C4-2B (cell line): Measurements from ENCODE around the gene TENM4.

Experiments used
- H3K27ac ChIP-seq: fragments of 450-650 bp; 2 replicates; pipeline ENCODE4 v1.5.1; 2017
- ZFX ChIP-seq: fragments of 450-650 bp; IDR thresholded peaks from 2 replicates; pipeline ENCODE4 v1.6.1; 2017
- TF ChIP-seq, protein P1 (sequence below): fragments of 450-650 bp; conservative IDR thresholded peaks from 2 replicates; pipeline ENCODE4 v1.5.1; 2017; ENCODE audit warnings: mild to moderate bottlenecking

The TENM4 gene

DNA sequence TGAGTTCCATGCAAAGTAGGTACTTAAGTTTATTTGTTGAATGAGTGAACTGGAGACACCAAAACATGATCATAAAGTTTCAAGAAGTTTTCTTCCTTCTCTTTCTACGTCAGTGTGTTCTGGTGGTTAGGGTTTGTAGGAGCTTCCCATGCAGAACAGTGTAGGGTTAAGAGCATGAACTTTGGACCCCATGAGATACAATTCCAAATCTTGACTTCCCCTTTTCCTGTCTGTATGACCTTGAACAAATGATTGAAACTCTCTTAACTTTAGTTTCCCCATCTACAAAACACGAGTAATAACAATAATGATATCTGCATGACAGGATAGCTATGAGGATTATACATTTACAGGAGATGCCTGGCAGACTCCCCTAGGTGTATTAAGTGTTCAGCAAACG, 41.0 kb upstream of the TENM4 start:
- H3K27ac ChIP-seq, result no peak overlapping the region
- TF ChIP-seq, protein P1, sequence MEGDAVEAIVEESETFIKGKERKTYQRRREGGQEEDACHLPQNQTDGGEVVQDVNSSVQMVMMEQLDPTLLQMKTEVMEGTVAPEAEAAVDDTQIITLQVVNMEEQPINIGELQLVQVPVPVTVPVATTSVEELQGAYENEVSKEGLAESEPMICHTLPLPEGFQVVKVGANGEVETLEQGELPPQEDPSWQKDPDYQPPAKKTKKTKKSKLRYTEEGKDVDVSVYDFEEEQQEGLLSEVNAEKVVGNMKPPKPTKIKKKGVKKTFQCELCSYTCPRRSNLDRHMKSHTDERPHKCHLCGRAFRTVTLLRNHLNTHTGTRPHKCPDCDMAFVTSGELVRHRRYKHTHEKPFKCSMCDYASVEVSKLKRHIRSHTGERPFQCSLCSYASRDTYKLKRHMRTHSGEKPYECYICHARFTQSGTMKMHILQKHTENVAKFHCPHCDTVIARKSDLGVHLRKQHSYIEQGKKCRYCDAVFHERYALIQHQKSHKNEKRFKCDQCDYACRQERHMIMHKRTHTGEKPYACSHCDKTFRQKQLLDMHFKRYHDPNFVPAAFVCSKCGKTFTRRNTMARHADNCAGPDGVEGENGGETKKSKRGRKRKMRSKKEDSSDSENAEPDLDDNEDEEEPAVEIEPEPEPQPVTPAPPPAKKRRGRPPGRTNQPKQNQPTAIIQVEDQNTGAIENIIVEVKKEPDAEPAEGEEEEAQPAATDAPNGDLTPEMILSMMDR, result no peak
- TF ChIP-seq ZFX, result no peak

DNA sequence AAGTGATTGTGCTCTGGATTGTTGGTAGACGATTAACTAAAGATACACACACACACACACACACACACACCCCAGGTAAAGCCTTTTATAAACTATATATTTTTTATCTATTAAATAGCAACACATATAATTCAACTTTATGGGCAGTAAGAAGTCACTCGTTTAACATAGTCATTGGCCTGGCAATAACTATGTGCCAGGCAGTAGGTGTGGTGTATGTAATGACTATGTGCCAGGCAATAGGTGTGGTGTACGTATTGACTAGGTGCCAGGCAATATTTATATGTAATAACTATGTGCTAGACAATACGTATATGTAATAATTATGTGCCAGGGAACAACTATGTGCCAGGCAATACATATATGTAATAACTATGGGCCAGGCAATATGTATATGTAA, 40.0 kb upstream of the TENM4 start:
- no peak overlapping the region for H3K27ac ChIP-seq
- TF ChIP-seq, protein P1, result no peak
- no peak for TF ChIP-seq ZFX

DNA sequence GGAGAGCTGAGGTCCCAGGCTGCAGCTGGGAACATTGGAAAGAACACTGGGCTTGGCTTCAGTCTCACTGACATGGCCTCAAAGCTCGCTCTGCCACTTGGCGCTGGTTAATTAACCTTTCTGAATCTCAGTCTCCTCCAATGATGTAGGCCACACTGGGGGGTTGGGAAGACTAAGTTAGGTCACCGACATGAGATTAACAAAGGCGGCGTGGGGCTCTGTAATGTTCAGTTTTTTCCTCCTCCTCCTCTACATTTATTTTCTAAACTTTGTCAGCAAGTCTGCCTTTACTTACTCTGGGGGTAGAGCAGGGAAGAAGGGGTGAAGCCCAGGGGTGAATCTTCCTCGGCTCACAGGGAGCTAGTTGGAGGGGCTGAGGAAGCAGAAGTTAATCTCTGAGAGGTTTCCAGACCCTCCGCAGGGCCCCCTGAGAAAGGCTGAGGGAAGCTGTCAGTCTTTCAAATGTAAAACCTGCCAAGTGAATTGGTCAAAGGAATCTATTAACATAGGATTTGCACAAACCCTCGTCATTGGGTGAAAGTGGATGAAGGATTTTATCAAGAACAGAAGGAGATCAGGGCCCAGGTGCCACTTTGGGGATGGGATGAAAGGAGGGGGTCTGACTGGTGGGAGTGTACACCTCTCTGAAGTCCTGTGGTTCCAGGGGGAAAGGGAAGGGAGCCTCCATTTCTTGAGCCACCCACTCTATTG, 32.1 kb upstream of the TENM4 start:
- TF ChIP-seq, protein P1, result no peak
- no peak for TF ChIP-seq ZFX
- H3K27ac ChIP-seq, result no peak overlapping the region

DNA sequence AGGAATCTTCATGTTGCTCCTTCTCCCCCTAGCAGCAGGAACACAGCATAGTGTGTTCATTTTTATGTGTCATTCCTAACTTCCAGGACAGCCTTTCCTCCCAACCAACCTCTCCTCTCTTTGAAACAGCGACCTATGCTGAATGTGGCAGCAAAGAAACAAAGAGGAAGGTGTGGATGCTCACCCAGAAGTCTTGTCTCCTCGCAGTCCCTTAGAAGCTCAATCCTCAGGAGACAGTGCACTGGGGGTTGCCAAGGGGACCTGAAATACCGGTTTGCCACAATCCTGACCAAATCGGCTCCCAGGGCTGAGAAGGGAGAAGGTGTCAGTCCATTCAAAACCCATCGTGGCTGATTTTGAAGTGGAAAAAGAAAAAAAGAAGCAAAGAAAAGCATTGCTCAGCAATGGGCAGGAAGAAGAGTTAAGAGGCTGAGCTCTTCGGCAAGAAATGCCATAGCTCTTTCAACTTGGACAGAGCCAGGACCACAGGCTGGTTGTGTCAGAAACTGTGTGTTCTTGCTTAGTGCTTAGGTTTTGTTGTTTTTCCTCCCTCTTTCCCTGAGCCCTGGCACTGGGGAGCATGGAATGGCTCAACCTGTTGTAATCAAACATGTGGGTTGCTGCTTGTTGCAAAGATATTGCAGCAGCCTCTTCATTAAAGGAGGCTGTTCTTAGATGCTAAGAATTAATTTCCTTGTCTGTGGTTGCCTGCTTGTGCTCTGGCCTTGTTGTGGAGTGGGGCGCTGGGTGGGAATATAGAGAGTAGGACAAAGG, 30.4 kb upstream of the TENM4 start:
- TF ChIP-seq, protein P1, result no peak
- no peak for TF ChIP-seq ZFX
- no peak overlapping the region for H3K27ac ChIP-seq

DNA sequence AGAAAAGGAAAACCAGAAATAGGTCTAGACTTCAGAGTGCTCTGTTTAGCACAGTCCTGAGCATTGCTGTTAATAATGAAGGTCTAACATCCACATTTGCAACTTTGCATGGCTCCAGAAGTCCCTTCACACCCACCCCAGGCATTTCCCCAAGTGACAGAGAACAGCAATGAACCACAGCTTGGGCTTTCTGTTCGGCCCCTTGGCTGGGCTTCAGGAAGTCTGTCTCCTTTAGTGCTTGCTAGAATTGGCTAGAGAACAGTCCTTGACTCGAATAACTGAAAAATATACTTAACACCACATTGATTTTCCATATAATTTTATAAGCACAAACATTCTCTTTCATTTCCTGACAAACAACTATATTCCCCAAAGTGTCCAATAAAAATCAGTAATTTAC, 29.3 kb upstream of the TENM4 start:
- no peak for TF ChIP-seq ZFX
- TF ChIP-seq, protein P1, result no peak
- no peak overlapping the region for H3K27ac ChIP-seq

DNA sequence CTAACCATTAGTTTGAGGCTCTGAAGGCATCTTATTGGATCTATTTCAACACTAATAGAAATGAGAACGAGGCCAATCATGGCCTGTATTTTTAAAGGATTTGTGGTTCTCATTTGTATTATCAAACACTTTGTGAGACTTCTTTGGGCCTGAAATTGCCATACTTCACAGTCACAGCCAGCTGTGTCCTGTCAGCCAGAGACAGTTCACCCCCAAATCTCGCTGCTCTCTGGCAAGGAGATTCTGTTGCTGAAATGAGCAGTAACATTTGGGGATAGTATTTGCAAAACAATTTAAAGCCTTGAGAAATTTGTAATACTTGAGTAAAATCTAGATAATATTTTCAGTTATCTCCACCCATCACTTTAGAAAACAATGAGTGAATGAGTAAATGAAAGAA, 26.9 kb upstream of the TENM4 start:
- no peak overlapping the region for H3K27ac ChIP-seq
- TF ChIP-seq ZFX, result no peak
- TF ChIP-seq, protein P1, result no peak

DNA sequence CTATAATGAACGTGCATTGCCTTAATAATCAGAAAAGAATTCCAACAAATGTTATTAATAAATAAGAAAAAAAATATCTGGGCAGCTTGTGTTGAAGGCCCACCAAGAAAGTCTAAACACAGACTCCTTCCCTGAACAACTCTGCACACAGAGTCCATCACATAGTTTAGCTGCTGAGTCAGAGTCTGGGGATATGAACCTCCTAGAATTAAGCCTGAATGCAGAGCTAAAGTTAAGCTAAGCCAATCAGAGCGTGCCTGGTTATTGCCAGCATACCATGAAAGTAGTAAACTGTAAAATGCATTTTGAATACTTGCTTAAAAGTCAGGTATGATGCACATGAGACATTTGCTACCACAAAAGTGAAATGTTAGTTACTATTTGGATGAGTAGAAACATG, 25.6 kb upstream of the TENM4 start:
- TF ChIP-seq ZFX, result no peak
- TF ChIP-seq, protein P1, result no peak
- H3K27ac ChIP-seq, result no peak overlapping the region
